Urinary bladder (tissue), 4 donors: Measurements from ENCODE around the gene ITGA3. TPM values are rescaled to one million over a fixed set of nuclear protein-coding genes. Genes with fewer than 3 reads are reported as not detected.

ENCODE experiments used
- DNase-seq: peaks from one replicate; pipeline ENCODE4 v3.0.0-alpha.2; 2015; ENCODE audit errors: extremely low spot score
- H3K27ac ChIP-seq: one replicate; pipeline ENCODE4 v1.5.1; 2013; ENCODE audit warnings: low read depth, mild to moderate bottlenecking, moderate library complexity
- H3K36me3 ChIP-seq: one replicate; pipeline ENCODE4 v1.6.1; 2013; ENCODE audit warnings: mild to moderate bottlenecking, moderate library complexity; ENCODE audit not compliant: insufficient read depth
- H3K4me1 ChIP-seq: one replicate; pipeline ENCODE4 v1.6.1; 2013; ENCODE audit warnings: mild to moderate bottlenecking, moderate library complexity; ENCODE audit not compliant: insufficient read depth
- H3K4me3 ChIP-seq: one replicate; pipeline ENCODE4 v1.5.1; 2013; ENCODE audit warnings: low read depth, low read length
- WGBS: extraction: QIAGEN DNeasy Blood & Tissue Kit; methylation state at CpG from one replicate; pipeline ENCODE4 v1.1.7; 2013; 5-methylcytosine and 5-hydroxymethylcytosine counted together
- polyA plus RNA-seq: library from polyadenylated mRNA; stranded (reverse); fragments of 200-250 nt; gene quantifications from one replicate; pipeline ENCODE4 v1.2.3, GENCODE V29; 2013
- total RNA-seq: library from RNA; depleted of rRNA; stranded (reverse); fragments of >200 nt; gene quantifications from one replicate; pipeline ENCODE4 v1.2.3, GENCODE V29; 2014
- donor health status: healthy with polysubstance abuse.
- donor health status: healthy.

ITGA3 gene
- total and polyA plus RNA-seq, 2 donors, result 26.0 to 54.9 TPM

- Histone ChIP-seq H3K36me3 (no peaks in the 10 kb centered on the region), H3K4me1 (no peaks in the 10 kb centered on the region), H3K4me3 (no peak overlapping the region), H3K27ac (no peak overlapping the region)
- 77% methylated on average over 17 of the region's 17 CpGs for WGBS
- no peak for DNase-seq
Observed at GRCh38 chr17:50112694-50113093, 56.8 kb downstream of the ITGA3 start.

- H3K36me3 ChIP-seq, result no peaks in the 10 kb centered on the region
- H3K27ac ChIP-seq, result no peak overlapping the region
- WGBS, result 78% methylated on average over 7 of the region's 7 CpGs
- DNase-seq, result no peak
- no peak overlapping the region for H3K4me3 ChIP-seq
- H3K4me1 ChIP-seq, result no peaks in the 10 kb centered on the region
Observed at GRCh38 chr17:50113624-50114320, 57.9 kb downstream of the ITGA3 start.

GRCh38 chr17:50114401-50114800 is 58.5 kb downstream of the ITGA3 start:
- WGBS, result 89% methylated on average over 4 of the region's 4 CpGs
- no peak overlapping the region for H3K4me3 ChIP-seq
- no peak for DNase-seq
- H3K27ac ChIP-seq, result no peak overlapping the region
- H3K36me3 ChIP-seq, result no peaks in the 10 kb centered on the region
- H3K4me1 ChIP-seq, result no peaks in the 10 kb centered on the region

- 22% methylated on average over 6 of the region's 6 CpGs for WGBS
- Histone ChIP-seq H3K27ac (no peak overlapping the region), H3K4me1 (no peaks in the 10 kb centered on the region), H3K4me3 (no peak overlapping the region), H3K36me3 (no peaks in the 10 kb centered on the region)
- no peak for DNase-seq
Observed at GRCh38 chr17:50114849-50115357, 59.0 kb downstream of the ITGA3 start.

GRCh38 chr17:50115756-50116155 is 59.8 kb downstream of the ITGA3 start:
- H3K4me1 ChIP-seq, result no peaks in the 10 kb centered on the region
- no peak for DNase-seq
- no peaks in the 10 kb centered on the region for H3K36me3 ChIP-seq
- WGBS, result 76% methylated on average over 17 of the region's 17 CpGs
- H3K27ac ChIP-seq, result no peak overlapping the region
- no peak overlapping the region for H3K4me3 ChIP-seq

- H3K27ac ChIP-seq, result no peak overlapping the region
- DNase-seq, result no peak
- H3K36me3 ChIP-seq, result no peaks in the 10 kb centered on the region
- WGBS, result 8% methylated on average over 64 of the region's 64 CpGs
- no peaks in the 10 kb centered on the region for H3K4me1 ChIP-seq
- no peak overlapping the region for H3K4me3 ChIP-seq
Observed at GRCh38 chr17:50117202-50118051, 61.5 kb downstream of the ITGA3 start.

- WGBS, result 60% methylated on average over 23 of the region's 23 CpGs
- no peak overlapping the region for H3K4me3 ChIP-seq
- H3K36me3 ChIP-seq, result no peaks in the 10 kb centered on the region
- H3K4me1 ChIP-seq, result no peaks in the 10 kb centered on the region
- H3K27ac ChIP-seq, result no peak overlapping the region
- no peak for DNase-seq
Observed at GRCh38 chr17:50118076-50118827, 62.3 kb downstream of the ITGA3 start.

- no peak for DNase-seq
- WGBS, result 86% methylated on average over 4 of the region's 4 CpGs
- no peaks in the 10 kb centered on the region for H3K36me3 ChIP-seq
- H3K4me3 ChIP-seq, result no peak overlapping the region
- no peaks in the 10 kb centered on the region for H3K4me1 ChIP-seq
- no peak overlapping the region for H3K27ac ChIP-seq
Observed at GRCh38 chr17:50118828-50119218, 62.9 kb downstream of the ITGA3 start.

GRCh38 chr17:50120475-50121253 is 64.8 kb downstream of the ITGA3 start:
- WGBS, result 94% methylated on average over 7 of the region's 7 CpGs
- H3K36me3 ChIP-seq, result no peaks in the 10 kb centered on the region
- DNase-seq, result no peak
- H3K4me3 ChIP-seq, result no peak overlapping the region
- H3K27ac ChIP-seq, result no peak overlapping the region
- no peaks in the 10 kb centered on the region for H3K4me1 ChIP-seq

GRCh38 chr17:50122945-50123344 is 67.0 kb downstream of the ITGA3 start:
- WGBS, result 84% methylated on average over 3 of the region's 3 CpGs
- Histone ChIP-seq H3K4me1 (no peaks in the 10 kb centered on the region), H3K4me3 (no peak overlapping the region), H3K36me3 (no peaks in the 10 kb centered on the region), H3K27ac (no peak overlapping the region)
- no peak for DNase-seq

GRCh38 chr17:50123649-50124349 is 67.9 kb downstream of the ITGA3 start:
- Histone ChIP-seq H3K4me3 (no peak overlapping the region), H3K4me1 (no peaks in the 10 kb centered on the region), H3K27ac (no peak overlapping the region), H3K36me3 (no peaks in the 10 kb centered on the region)
- no peak for DNase-seq
- 39% methylated on average over 12 of the region's 12 CpGs for WGBS

- no peak overlapping the region for H3K4me3 ChIP-seq
- no peaks in the 10 kb centered on the region for H3K4me1 ChIP-seq
- 95% methylated on average over 4 of the region's 4 CpGs for WGBS
- DNase-seq, result no peak
- no peaks in the 10 kb centered on the region for H3K36me3 ChIP-seq
- no peak overlapping the region for H3K27ac ChIP-seq
Observed at GRCh38 chr17:50125420-50125997, 69.6 kb downstream of the ITGA3 start.
